Fibroblast of skin of scalp (primary cell): Measurements from ENCODE around the gene MED13.
"Not testable (repeated sequence)": the region's sequence is repeated elsewhere in the genome, so short reads cannot be mapped to it uniquely, and the experiment has no call there.

Source experiments
- DNase-seq: peaks from one replicate; pipeline ENCODE4 v3.0.0-alpha.2; 2013

MED13 gene

GRCh38 chr17:61996916-61997605, 68.0 kb downstream of the MED13 start:
- DNase-seq: no peak

- no peak for DNase-seq
Observed at GRCh38 chr17:61989509-61989908, 75.6 kb downstream of the MED13 start.

- DNase-seq: no peak
Observed at GRCh38 chr17:61986898-61987297, 78.2 kb downstream of the MED13 start.

GRCh38 chr17:61984821-61985220, 80.3 kb downstream of the MED13 start:
- DNase-seq: no peak

GRCh38 chr17:61981323-61981722, 83.8 kb downstream of the MED13 start:
- DNase-seq: peak; percentile 16

GRCh38 chr17:61980535-61980934, 84.5 kb downstream of the MED13 start:
- DNase-seq: no peak

- DNase-seq: no peak
Observed at GRCh38 chr17:61974115-61974514, 91.0 kb downstream of the MED13 start.

- DNase-seq: no peak
Observed at GRCh38 chr17:61972311-61972710, 92.8 kb downstream of the MED13 start.

- no peak for DNase-seq
Observed at GRCh38 chr17:61970030-61970429, 95.0 kb downstream of the MED13 start.

GRCh38 chr17:61968757-61969156, 96.3 kb downstream of the MED13 start:
- DNase-seq: no peak

- DNase-seq: no peak
Observed at GRCh38 chr17:61967729-61968128, 97.3 kb downstream of the MED13 start.

- DNase-seq: no peak
Observed at GRCh38 chr17:61966191-61966590, 98.9 kb downstream of the MED13 start.

GRCh38 chr17:61955619-61956018, 109.5 kb downstream of the MED13 start:
- peak; percentile 3 for DNase-seq

GRCh38 chr17:61947367-61948078, 117.6 kb downstream of the MED13 start:
- DNase-seq: no peak

GRCh38 chr17:61946359-61946758, 118.7 kb downstream of the MED13 start:
- DNase-seq: no peak

GRCh38 chr17:61943117-61943516, 122.0 kb downstream of the MED13 start:
- DNase-seq: no peak

- no peak for DNase-seq
Observed at GRCh38 chr17:61942085-61942484, 123.0 kb downstream of the MED13 start.

- no peak for DNase-seq
Observed at GRCh38 chr17:61928101-61928436, 137.0 kb downstream of the MED13 start.

GRCh38 chr17:61927208-61928100, 137.6 kb downstream of the MED13 start, which contains the start of gene INTS2:
Gene INTS2, minus strand, starts transcription at chr17:61927982. Its CDS starts 1,338 bp downstream, at chr17:61926644.
- DNase-seq: peak; percentile 97

- DNase-seq: peak; percentile 20
Observed at GRCh38 chr17:61926826-61927207, 138.3 kb downstream of the MED13 start.

- DNase-seq: not testable (repeated sequence)
Observed at GRCh38 chr17:61915162-61915561, 149.9 kb downstream of the MED13 start.

- DNase-seq: no peak
Observed at GRCh38 chr17:61908292-61909037, 156.6 kb downstream of the MED13 start.

GRCh38 chr17:61907361-61907760, 157.7 kb downstream of the MED13 start:
- no peak for DNase-seq
